ENCODE data around the gene VWA3A. TPM values are rescaled to one million over a fixed set of nuclear protein-coding genes. Genes with fewer than 3 reads are reported as not detected.
"Not testable (repeated sequence)": the region's sequence is repeated elsewhere in the genome, so short reads cannot be mapped to it uniquely, and the experiment has no call there.

The VWA3A gene
- total and polyA plus RNA-seq, 3 experiments from 2014 or later = 0.04 to 0.16 TPM; not detected in 1

DNA sequence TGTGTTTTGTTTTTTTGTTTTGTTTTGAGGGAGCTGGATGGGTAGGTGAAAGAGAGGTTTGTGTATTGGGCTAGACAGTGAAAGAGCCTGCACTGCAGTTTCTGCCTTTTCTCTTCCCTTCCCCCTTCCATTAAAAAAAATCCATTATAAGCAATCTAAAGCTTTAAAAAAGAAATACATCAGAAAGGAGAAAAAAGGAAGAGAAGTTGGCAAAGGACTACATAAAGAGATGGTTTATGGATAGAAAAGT is 103.0 kb downstream of the VWA3A start:
- H3K4me1 Mint-ChIP-seq = peaks cover 43 to 64% (median 52%) of the 10 kb centered on the region in 3 donors
- Histone ChIP-seq H3K27ac (ENCODE audit: low read depth, low read length) (peak overlapping the region; percentile 38), H3K27me3 (ENCODE audit: insufficient read depth, low read length, poor library complexity, severe bottlenecking) (no peaks in the 10 kb centered on the region), H3K4me3 (ENCODE audit: low read length) (peak overlapping the region; percentile 11), H3K4me1 (ENCODE audit: insufficient read depth, low read length) (peaks cover 50% of the 10 kb centered on the region), H3K9me3 (ENCODE audit: low read length) (no peaks in the 10 kb centered on the region), H3K36me3 (ENCODE audit: insufficient read depth, low read length) (no peaks in the 10 kb centered on the region)
- H3K9me3 Mint-ChIP-seq = peaks cover 0 to 7% (median 3%) of the 10 kb centered on the region in 5 donors
- ChIA-PET CTCF (interaction anchor here (0.8 to 3.6 kb wide), 4 partner anchors 11 to 186 kb away, joined by 3 to 33 read pairs (median 5); partner anchors contain the start of genes EEF2K and POLR3E), POLR2A (interaction anchor here (2.4 kb wide), 1 partner anchor 11 kb away, joined by 7 read pairs; the partner anchor contains the start of gene EEF2K)
- H3K27ac Mint-ChIP-seq = peak overlapping the region; percentile 88 to 100 (median 96)
- no peak for DNase-seq
- peak overlapping the region; percentile 82 to 96 (median 89) for H3K4me3 Mint-ChIP-seq
- peaks cover 0 to 9% (median 6%) of the 10 kb centered on the region in 3 donors for H3K36me3 Mint-ChIP-seq
- peaks cover 0 to 18% of the 10 kb centered on the region in 2 donors for H3K27me3 Mint-ChIP-seq

DNA sequence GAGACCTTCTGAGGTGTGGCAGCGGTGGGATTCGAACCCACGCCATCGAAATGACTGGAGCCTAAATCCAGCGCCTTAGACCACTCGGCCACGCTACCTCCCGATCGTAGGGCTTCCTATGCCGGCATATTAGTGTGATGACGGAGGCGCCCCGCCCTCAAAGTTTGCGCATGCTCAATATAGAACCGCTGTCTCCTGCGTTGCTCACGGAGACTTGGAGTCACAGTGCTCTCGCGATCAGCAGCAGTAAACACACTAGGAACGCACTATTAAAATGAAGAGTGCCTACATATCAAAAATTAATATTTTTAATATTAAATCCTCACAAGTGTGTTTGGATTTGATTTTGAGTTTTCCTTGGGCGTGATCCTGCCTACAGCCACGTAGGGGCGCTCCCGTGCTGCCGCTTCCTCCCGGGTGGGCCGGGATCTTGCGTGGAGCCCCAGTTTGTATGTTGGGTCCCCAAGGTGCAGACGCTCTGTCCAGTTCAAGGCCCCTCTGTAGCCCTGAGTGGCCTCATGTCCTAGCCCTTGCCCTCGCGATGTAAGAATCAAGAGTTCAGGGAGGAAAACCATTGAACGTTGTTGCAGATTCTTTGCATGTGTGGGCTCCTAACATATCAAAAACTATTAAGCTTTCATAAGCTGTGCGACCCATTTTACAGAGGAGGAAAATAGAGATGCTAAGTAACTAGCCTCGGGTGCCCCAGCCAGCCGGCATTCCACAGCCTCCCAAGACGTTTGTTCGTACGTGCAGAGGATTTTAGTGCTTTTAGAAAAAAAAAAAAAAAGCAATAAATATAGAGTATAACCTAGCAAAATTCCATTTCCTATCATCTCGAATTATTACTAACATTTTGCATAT is 103.6 kb downstream of the VWA3A start:
- ChIA-PET CTCF (interaction anchor here (0.6 to 3.6 kb wide), 11 partner anchors 8 to 187 kb away, joined by 3 to 33 read pairs (median 4); partner anchors contain the start of genes EEF2K and POLR3E), POLR2A (interaction anchor here (0.7 to 2.4 kb wide), 4 partner anchors 10 to 1633 kb away, joined by 3 to 7 read pairs (median 4); partner anchors contain the start of gene EEF2K)
- peak; percentile 79 to 94 (median 89) for DNase-seq
- no peaks in the 10 kb centered on the region for H3K36me3 ChIP-seq (ENCODE audit: insufficient read depth, low read length)
- H3K27ac ChIP-seq (ENCODE audit: low read depth, low read length) = peak overlapping the region; percentile 38
- H3K9me3 Mint-ChIP-seq = peaks cover 0 to 7% (median 3%) of the 10 kb centered on the region in 5 donors
- H3K4me1 Mint-ChIP-seq = peaks cover 41 to 60% (median 52%) of the 10 kb centered on the region in 3 donors
- H3K27me3 Mint-ChIP-seq = peaks cover 0 to 16% of the 10 kb centered on the region in 2 donors
- H3K27ac Mint-ChIP-seq = peak overlapping the region; percentile 88 to 100 (median 96)
- no peaks in the 10 kb centered on the region for H3K9me3 ChIP-seq (ENCODE audit: low read length)
- peak overlapping the region; percentile 63 for H3K4me3 ChIP-seq (ENCODE audit: low read length)
- H3K4me1 ChIP-seq (ENCODE audit: insufficient read depth, low read length) = peaks cover 50% of the 10 kb centered on the region
- H3K4me3 Mint-ChIP-seq = peak overlapping the region; percentile 82 to 96 (median 89)
- H3K36me3 Mint-ChIP-seq = peaks cover 0 to 6% (median 6%) of the 10 kb centered on the region in 3 donors
- H3K27me3 ChIP-seq (ENCODE audit: insufficient read depth, low read length, poor library complexity, severe bottlenecking) = no peaks in the 10 kb centered on the region

- peaks cover 46% of the 10 kb centered on the region for H3K4me1 ChIP-seq (ENCODE audit: insufficient read depth, low read length)
- not testable (repeated sequence) for H3K4me3 ChIP-seq (ENCODE audit: low read length); H3K9me3 Mint-ChIP-seq; H3K27me3 ChIP-seq (ENCODE audit: insufficient read depth, low read length, poor library complexity, severe bottlenecking); H3K9me3 ChIP-seq (ENCODE audit: low read length); H3K36me3 ChIP-seq (ENCODE audit: insufficient read depth, low read length); H3K36me3 Mint-ChIP-seq; DNase-seq
- H3K4me3 Mint-ChIP-seq = peak overlapping the region; percentile 63 to 96 (median 89)
- ChIA-PET POLR2A (interaction anchor here (0.7 to 2.4 kb wide), 3 partner anchors 10 to 1633 kb away, joined by 3 to 7 read pairs (median 3); partner anchors contain the start of gene EEF2K), CTCF (interaction anchor here (0.6 to 3.6 kb wide), 8 partner anchors 8 to 104 kb away, joined by 3 to 33 read pairs (median 4); partner anchors contain the start of genes EEF2K and POLR3E)
- H3K4me1 Mint-ChIP-seq = peaks cover 40 to 52% (median 47%) of the 10 kb centered on the region in 3 donors
- H3K27ac Mint-ChIP-seq = peak overlapping the region in 2 of 8 donors; percentile 36 to 98
- peaks cover 0 to 12% of the 10 kb centered on the region in 2 donors for H3K27me3 Mint-ChIP-seq
- H3K27ac ChIP-seq (ENCODE audit: low read depth, low read length) = peak overlapping the region; percentile 38
These were observed 104.3 kb downstream of the VWA3A start for GRCh38 chr16:22196559-22197168.

GRCh38 chr16:22198547-22199293 is 106.4 kb downstream of the VWA3A start:
- Mint-ChIP-seq H3K4me1 (peaks cover 22 to 32% (median 27%) of the 10 kb centered on the region in 3 donors), H3K4me3 (peak overlapping the region in 1 of 7 donors; percentile 75), H3K27ac (peak overlapping the region in 2 of 8 donors; percentile 29 to 86)

GRCh38 chr16:22202261-22202637 is 109.9 kb downstream of the VWA3A start:
- Mint-ChIP-seq H3K27ac (peak overlapping the region in 1 of 8 donors; percentile 59), H3K9me3 (no peaks in the 10 kb centered on the region), H3K36me3 (peaks cover 0 to 5% (median 0%) of the 10 kb centered on the region in 3 donors), H3K4me1 (peaks cover 9 to 19% (median 13%) of the 10 kb centered on the region in 3 donors), H3K27me3 (no peaks in the 10 kb centered on the region), H3K4me3 (peak overlapping the region in 1 of 7 donors; percentile 37)
- ChIA-PET POLR2A (no interaction called here), CTCF (interaction anchor here (1.0 to 1.5 kb wide), 2 partner anchors 11 to 95 kb away, joined by 6 read pairs; partner anchors contain the start of gene POLR3E)
- Histone ChIP-seq H3K27ac (ENCODE audit: low read depth, low read length) (no peak overlapping the region), H3K36me3 (ENCODE audit: insufficient read depth, low read length) (no peaks in the 10 kb centered on the region), H3K4me3 (ENCODE audit: low read length) (no peak overlapping the region), H3K4me1 (ENCODE audit: insufficient read depth, low read length) (peaks cover 6% of the 10 kb centered on the region), H3K9me3 (ENCODE audit: low read length) (no peaks in the 10 kb centered on the region), H3K27me3 (ENCODE audit: insufficient read depth, low read length, poor library complexity, severe bottlenecking) (no peaks in the 10 kb centered on the region)
- DNase-seq = no peak

More at GRCh38 chr16:22198547-22199293, 106.4 kb downstream of the VWA3A start:
- Histone ChIP-seq H3K9me3 (ENCODE audit: low read length) (no peaks in the 10 kb centered on the region), H3K27me3 (ENCODE audit: insufficient read depth, low read length, poor library complexity, severe bottlenecking) (no peaks in the 10 kb centered on the region), H3K4me1 (ENCODE audit: insufficient read depth, low read length) (peaks cover 26% of the 10 kb centered on the region), H3K36me3 (ENCODE audit: insufficient read depth, low read length) (no peaks in the 10 kb centered on the region), H3K4me3 (ENCODE audit: low read length) (no peak overlapping the region), H3K27ac (ENCODE audit: low read depth, low read length) (no peak overlapping the region)
- CTCF ChIA-PET = interaction anchor here (1.1 to 1.2 kb wide), 2 partner anchors 7 to 10 kb away, joined by 3 read pairs; partner anchors contain the start of gene EEF2K
- no peak for DNase-seq
- H3K9me3 Mint-ChIP-seq = peaks cover 0 to 6% (median 3%) of the 10 kb centered on the region in 5 donors
- peaks cover 0 to 4% (median 3%) of the 10 kb centered on the region in 3 donors for H3K36me3 Mint-ChIP-seq
- H3K27me3 Mint-ChIP-seq = peaks cover 0 to 10% of the 10 kb centered on the region in 2 donors
- POLR2A ChIA-PET = no interaction called here

DNA sequence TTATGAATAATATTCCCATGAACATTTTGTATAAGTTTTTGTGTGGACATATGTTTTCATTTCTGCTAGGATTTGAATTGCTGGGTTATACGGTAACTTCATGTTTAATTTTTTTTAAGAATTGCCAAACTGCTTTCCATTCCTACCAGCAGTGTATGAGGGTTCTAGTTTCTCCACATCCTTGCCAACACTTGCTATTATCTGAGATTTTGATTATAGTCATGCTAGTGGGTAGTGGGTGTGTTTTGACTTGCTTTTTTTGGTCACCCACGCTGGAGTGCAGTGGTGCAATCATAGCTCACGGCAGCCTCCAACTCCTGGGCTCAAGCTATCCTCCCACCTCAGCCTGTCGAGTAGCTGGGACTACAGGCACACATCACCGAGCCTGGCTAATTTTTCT is 110.8 kb downstream of the VWA3A start:
- Histone ChIP-seq H3K27ac (ENCODE audit: low read depth, low read length) (no peak overlapping the region), H3K4me3 (ENCODE audit: low read length) (no peak overlapping the region), H3K9me3 (ENCODE audit: low read length) (no peaks in the 10 kb centered on the region), H3K27me3 (ENCODE audit: insufficient read depth, low read length, poor library complexity, severe bottlenecking) (no peaks in the 10 kb centered on the region), H3K36me3 (ENCODE audit: insufficient read depth, low read length) (no peaks in the 10 kb centered on the region), H3K4me1 (ENCODE audit: insufficient read depth, low read length) (peaks cover 15% of the 10 kb centered on the region)
- ChIA-PET CTCF (interaction anchor here (2.2 kb wide), 1 partner anchor 94 kb away, joined by 6 read pairs; the partner anchor contains the start of gene POLR3E), POLR2A (interaction anchor here (0.6 kb wide), 1 partner anchor 22 kb away, joined by 4 read pairs; no protein-coding TSS in a partner anchor)
- Mint-ChIP-seq H3K4me1 (peaks cover 16 to 28% (median 21%) of the 10 kb centered on the region in 3 donors), H3K27me3 (no peaks in the 10 kb centered on the region), H3K27ac (peak overlapping the region in 1 of 8 donors; percentile 27), H3K9me3 (no peaks in the 10 kb centered on the region), H3K36me3 (peaks cover 0 to 5% (median 0%) of the 10 kb centered on the region in 3 donors), H3K4me3 (peak overlapping the region in 1 of 7 donors; percentile 11)
- DNase-seq = no peak

DNA sequence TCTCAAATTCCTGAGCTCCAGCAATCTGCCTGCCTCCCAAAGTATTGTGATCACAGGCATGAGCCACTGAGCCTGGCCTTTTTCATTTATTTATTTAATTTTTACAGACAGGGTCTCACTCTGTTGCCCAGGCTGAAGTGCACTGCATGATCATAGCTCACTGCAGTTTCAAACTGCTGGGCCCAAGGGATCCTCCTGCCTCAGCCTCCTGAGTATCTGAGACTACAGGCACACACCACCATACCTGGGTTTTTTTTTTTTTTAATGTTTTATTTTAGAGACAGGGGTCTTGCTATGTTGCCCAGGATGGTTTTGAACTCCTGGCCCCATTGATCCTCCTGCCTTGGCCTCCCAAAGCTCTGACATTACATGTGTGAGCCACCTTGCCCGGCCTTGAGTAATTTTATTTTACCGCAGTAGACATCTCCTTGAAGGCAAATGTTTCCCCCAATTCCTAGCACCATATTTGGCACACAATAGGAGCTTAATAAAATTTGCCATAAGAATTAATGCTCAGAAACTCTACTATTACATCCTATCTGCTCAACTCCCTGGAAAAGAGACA is 111.8 kb downstream of the VWA3A start:
- Mint-ChIP-seq H3K36me3 (peaks cover 0 to 5% (median 0%) of the 10 kb centered on the region in 3 donors), H3K4me1 (peaks cover 16 to 28% (median 26%) of the 10 kb centered on the region in 3 donors), H3K9me3 (no peaks in the 10 kb centered on the region), H3K27me3 (no peaks in the 10 kb centered on the region), H3K4me3 (peak overlapping the region in 3 of 7 donors; percentile 32 to 92 (median 52)), H3K27ac (peak overlapping the region in 3 of 8 donors; percentile 47 to 66 (median 53))
- ChIA-PET CTCF (interaction anchor here (0.5 to 2.8 kb wide), 6 partner anchors 8 to 114 kb away, joined by 3 to 13 read pairs (median 3); partner anchors contain the start of gene POLR3E), POLR2A (interaction anchor here (0.6 kb wide), 1 partner anchor 87 kb away, joined by 3 read pairs; no protein-coding TSS in a partner anchor)
- Histone ChIP-seq H3K36me3 (ENCODE audit: insufficient read depth, low read length) (no peaks in the 10 kb centered on the region), H3K9me3 (ENCODE audit: low read length) (no peaks in the 10 kb centered on the region), H3K27ac (ENCODE audit: low read depth, low read length) (no peak overlapping the region), H3K27me3 (ENCODE audit: insufficient read depth, low read length, poor library complexity, severe bottlenecking) (no peaks in the 10 kb centered on the region), H3K4me3 (ENCODE audit: low read length) (no peak overlapping the region), H3K4me1 (ENCODE audit: insufficient read depth, low read length) (peaks cover 19% of the 10 kb centered on the region)
- DNase-seq = no peak
